Bronchial epithelial cell (primary cell): Measurements from ENCODE around the gene ANKRD10. TPM values are rescaled to one million over a fixed set of nuclear protein-coding genes. Genes with fewer than 3 reads are reported as not detected.

Experiments
- DNase-seq: peaks from one replicate; pipeline ENCODE4 v3.0.0-alpha.2; 2010; ENCODE audit warnings: low read depth
- FAIRE-seq: peaks from 2 replicates; lab custom pipeline; 2011; peaks lifted over from hg19 to GRCh38; lab: Jason Lieb, UNC
- H3K27me3 ChIP-seq: 2 replicates; pipeline ENCODE4 v1.5.1; 2011; ENCODE audit warnings: low read length; ENCODE audit not compliant: control insufficient read depth, insufficient read depth
- H3K36me3 ChIP-seq: 2 replicates; pipeline ENCODE4 v1.5.1; 2011; ENCODE audit warnings: low read length; ENCODE audit not compliant: control insufficient read depth, insufficient read depth
- H3K4me3 ChIP-seq: 2 replicates; pipeline ENCODE4 v1.5.1; 2011; ENCODE audit warnings: mild to moderate bottlenecking, low read depth, low read length, control low read depth
- total RNA-seq: library from RNA; depleted of rRNA; stranded (reverse); fragments of >200 nt; gene quantifications from 2 replicates; pipeline ENCODE4 v1.2.1, GENCODE V29; 2014
- TF ChIP-seq, protein P1 (sequence below): IDR thresholded peaks from 2 replicates; pipeline ENCODE4 v1.5.1; 2011; ENCODE audit warnings: mild to moderate bottlenecking, moderate library complexity, low read length, control low read depth, inconsistent platforms; ENCODE audit not compliant: insufficient read depth, severe bottlenecking

Gene ANKRD10
- total RNA-seq, 1 donor from 2014 or later, result 26.9 TPM

DNA sequence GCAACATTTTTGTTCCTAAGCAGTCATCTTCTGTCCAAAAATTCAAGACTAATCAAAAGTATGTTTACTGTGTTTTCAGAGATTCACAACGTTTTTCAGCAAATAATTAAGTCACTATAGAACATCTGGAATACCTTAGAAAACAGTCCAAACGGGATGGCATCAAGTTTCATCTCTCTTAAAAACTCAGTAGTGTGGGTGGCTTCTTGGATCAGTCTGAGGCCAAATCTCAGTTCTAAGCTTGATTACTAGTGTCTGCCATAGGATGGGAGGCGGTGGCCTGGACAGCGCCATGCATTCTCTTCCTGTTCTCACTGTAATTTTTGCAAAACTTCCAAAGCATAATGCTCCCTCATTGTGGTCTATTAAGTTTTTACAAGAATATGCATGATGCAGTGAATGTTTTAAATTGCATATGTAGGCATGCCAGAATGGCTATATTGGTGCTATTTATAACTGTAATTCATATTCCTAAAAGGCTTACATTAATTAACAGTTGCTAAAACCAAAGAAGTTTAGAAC, 37.1 kb downstream of the ANKRD10 start:
- FAIRE-seq (no peak), DNase-seq (no peak)
- Histone ChIP-seq H3K4me3 (no peak overlapping the region), H3K27me3 (no peaks in the 10 kb centered on the region), H3K36me3 (no peaks in the 10 kb centered on the region)
- TF ChIP-seq, protein P1, sequence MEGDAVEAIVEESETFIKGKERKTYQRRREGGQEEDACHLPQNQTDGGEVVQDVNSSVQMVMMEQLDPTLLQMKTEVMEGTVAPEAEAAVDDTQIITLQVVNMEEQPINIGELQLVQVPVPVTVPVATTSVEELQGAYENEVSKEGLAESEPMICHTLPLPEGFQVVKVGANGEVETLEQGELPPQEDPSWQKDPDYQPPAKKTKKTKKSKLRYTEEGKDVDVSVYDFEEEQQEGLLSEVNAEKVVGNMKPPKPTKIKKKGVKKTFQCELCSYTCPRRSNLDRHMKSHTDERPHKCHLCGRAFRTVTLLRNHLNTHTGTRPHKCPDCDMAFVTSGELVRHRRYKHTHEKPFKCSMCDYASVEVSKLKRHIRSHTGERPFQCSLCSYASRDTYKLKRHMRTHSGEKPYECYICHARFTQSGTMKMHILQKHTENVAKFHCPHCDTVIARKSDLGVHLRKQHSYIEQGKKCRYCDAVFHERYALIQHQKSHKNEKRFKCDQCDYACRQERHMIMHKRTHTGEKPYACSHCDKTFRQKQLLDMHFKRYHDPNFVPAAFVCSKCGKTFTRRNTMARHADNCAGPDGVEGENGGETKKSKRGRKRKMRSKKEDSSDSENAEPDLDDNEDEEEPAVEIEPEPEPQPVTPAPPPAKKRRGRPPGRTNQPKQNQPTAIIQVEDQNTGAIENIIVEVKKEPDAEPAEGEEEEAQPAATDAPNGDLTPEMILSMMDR, result no peak

DNA sequence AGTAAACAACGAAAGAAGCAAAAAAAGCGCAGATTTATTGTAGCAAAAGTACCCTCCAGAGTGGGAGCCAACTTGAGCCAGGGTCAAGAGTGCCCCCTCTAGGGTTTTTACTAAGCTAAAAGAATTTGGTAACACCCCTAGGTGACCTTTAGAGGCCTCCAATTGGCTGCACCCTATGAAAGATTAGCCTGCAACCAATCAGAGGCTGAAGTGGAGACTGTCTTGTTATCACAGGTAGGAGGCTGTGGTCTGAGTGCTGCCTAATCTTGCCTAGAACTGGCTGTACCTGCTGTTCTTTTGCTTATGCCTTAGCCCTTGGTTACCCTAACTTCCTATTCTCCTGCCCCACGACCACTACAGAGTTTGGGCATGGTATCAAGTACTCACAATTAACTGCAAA, 38.3 kb downstream of the ANKRD10 start:
- DNase-seq (no peak), FAIRE-seq (no peak)
- H3K27me3 ChIP-seq, result no peaks in the 10 kb centered on the region
- TF ChIP-seq, protein P1, result no peak
- no peak overlapping the region for H3K4me3 ChIP-seq
- no peaks in the 10 kb centered on the region for H3K36me3 ChIP-seq

DNA sequence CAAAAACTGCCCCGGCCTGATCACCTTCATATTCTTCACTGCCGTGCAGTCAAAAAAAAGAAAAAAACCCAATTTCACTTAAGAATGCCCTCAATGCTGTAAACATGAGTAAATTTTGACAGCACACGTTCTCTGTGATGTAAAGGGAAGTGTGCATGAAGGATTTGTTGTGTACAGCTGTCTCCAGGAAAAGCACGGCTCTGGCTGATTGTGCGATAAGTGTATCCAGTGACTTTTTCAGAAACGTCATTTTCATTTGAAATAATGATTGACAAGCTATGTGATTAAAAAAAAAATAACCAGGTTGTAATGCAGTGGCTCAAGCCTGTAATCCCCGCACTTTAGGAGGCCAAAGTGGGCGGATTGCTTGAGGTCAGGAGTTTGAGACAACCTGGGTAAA, 39.6 kb downstream of the ANKRD10 start:
- H3K27me3 ChIP-seq, result no peaks in the 10 kb centered on the region
- TF ChIP-seq, protein P1, result no peak
- no peak overlapping the region for H3K4me3 ChIP-seq
- DNase-seq, result no peak
- no peak for FAIRE-seq
- no peaks in the 10 kb centered on the region for H3K36me3 ChIP-seq

DNA sequence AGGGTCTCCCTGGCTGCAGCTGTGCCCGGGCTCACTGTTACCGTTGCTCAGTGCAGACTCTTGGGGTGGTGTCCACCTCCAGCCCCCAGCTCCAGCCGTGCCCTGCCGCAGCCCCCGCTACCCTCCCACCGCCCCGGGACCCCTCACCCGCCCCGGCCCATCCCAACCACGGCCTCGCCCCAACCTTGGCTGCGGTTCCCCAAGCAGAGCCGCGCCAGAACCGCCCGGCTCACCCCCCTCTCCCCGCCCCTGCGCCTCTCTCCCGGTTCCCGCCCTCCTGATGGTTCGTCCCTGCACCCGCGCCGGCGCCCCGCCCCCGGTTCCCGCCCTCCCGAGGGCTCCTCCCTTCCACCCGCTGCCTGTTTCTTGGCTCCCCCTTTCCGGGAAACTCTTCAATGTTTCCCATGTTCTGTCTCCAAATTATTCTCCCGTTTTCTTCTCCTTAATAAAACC, 40.3 kb downstream of the ANKRD10 start:
- TF ChIP-seq, protein P1, result no peak
- no peak for FAIRE-seq

DNA sequence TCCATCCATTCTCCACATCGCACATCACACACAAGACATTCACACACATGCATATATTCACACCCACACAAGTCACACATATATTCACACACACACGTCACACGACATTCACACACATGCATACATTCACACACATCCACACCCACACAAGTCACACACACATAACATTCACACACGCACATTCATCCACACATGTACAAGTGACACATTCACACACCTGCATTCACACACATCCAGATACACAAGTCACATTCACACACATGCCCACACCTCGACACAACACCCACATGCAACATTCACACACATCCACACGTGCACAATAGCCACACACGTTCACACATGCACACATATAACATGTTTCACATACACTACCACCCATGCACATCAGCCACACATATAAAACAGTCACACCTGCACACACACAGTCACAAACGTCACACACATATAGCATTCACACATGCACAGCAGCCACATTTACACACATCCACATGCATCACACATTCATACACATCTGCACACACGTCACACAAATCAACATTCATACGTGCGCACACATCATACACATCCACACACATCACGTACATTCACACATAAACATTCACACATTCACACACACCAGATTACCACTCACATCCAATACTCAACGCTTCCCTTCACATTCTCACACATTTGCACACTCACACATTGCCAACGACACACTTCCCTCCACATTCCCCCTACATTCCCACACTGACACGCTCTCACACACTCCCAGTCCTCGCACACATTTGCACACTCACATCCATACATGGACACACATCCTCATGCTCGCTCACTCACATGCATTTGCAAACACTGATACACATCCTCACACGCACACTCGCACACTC, 41.0 kb downstream of the ANKRD10 start:
- FAIRE-seq (peak; percentile 97), DNase-seq (no peak)
- no peaks in the 10 kb centered on the region for H3K36me3 ChIP-seq
- no peak overlapping the region for H3K4me3 ChIP-seq
- H3K27me3 ChIP-seq, result no peaks in the 10 kb centered on the region
- TF ChIP-seq, protein P1, result no peak

More for the DNA sequence above, 40.3 kb downstream of the ANKRD10 start:
- Histone ChIP-seq H3K27me3 (no peaks in the 10 kb centered on the region), H3K4me3 (peak overlapping the region; percentile 8), H3K36me3 (no peaks in the 10 kb centered on the region)
- DNase-seq, result peak; percentile 36
